22Rv1 (cell line): ENCODE data around the gene SH3TC2.

ENCODE experiments used
- CTCF ChIP-seq: fragments of 450-650 bp; IDR thresholded peaks from 2 replicates; pipeline ENCODE4 v1.5.1; 2017; ENCODE audit warnings: mild to moderate bottlenecking
- ZFX ChIP-seq: fragments of 450-650 bp; IDR thresholded peaks from 2 replicates; pipeline ENCODE4 v1.6.1; 2017; ENCODE audit warnings: antibody characterized with exemption, borderline replicate concordance

GRCh38 chr5:149042865-149043264, 20.0 kb downstream of the SH3TC2 start:
- TF ChIP-seq CTCF = no peak
- TF ChIP-seq ZFX = no peak
